ENCODE measurements around the gene UST.

Gene UST

GRCh38 chr6:148836751-148837150, 89.9 kb downstream of the UST start:
- Histone ChIP-seq H3K36me3 (no peaks in the 10 kb centered on the region), H3K27me3 (0 out of 2 replicates have a peak, but pooled peaks cover 3% of the 10 kb centered on the region), H3K4me1 (no peaks in the 10 kb centered on the region), H3K9me3 (no peaks in the 10 kb centered on the region), H3K4me3 (ENCODE audit: low read depth, low read length) (no peak overlapping the region)
- no peak for DNase-seq
- TF ChIP-seq CTCF (IDR thresholded peaks at IDR 0.05; ENCODE audit: low read depth, low read length), result no peak

GRCh38 chr6:148837941-148838340, 91.1 kb downstream of the UST start:
- no peaks in the 10 kb centered on the region for H3K4me1 ChIP-seq
- DNase-seq, result no peak
- no peak for TF ChIP-seq CTCF (IDR thresholded peaks at IDR 0.05; ENCODE audit: low read depth, low read length)

GRCh38 chr6:148839044-148839443, 92.2 kb downstream of the UST start:
- no peaks in the 10 kb centered on the region for H3K4me1 ChIP-seq
- TF ChIP-seq CTCF (IDR thresholded peaks at IDR 0.05; ENCODE audit: low read depth, low read length), result no peak
- no peak overlapping the region for H3K4me3 ChIP-seq (ENCODE audit: low read depth, low read length)
- no peaks in the 10 kb centered on the region for H3K9me3 ChIP-seq
- H3K36me3 ChIP-seq, result no peaks in the 10 kb centered on the region
- no peaks in the 10 kb centered on the region for H3K27me3 ChIP-seq
- no peak for DNase-seq

More at GRCh38 chr6:148837941-148838340, 91.1 kb downstream of the UST start:
- Histone ChIP-seq H3K4me3 (ENCODE audit: low read depth, low read length) (no peak overlapping the region), H3K36me3 (no peaks in the 10 kb centered on the region), H3K27me3 (0 out of 2 replicates have a peak, but pooled peaks cover 3% of the 10 kb centered on the region), H3K9me3 (no peaks in the 10 kb centered on the region)

- no peak for DNase-seq
- H3K9me3 ChIP-seq, result no peaks in the 10 kb centered on the region
- no peaks in the 10 kb centered on the region for H3K27me3 ChIP-seq
- no peaks in the 10 kb centered on the region for H3K4me1 ChIP-seq
- no peak for TF ChIP-seq CTCF (IDR thresholded peaks at IDR 0.05; ENCODE audit: low read depth, low read length)
- no peak overlapping the region for H3K4me3 ChIP-seq (ENCODE audit: low read depth, low read length)
- no peaks in the 10 kb centered on the region for H3K36me3 ChIP-seq
These were observed 93.4 kb downstream of the UST start for GRCh38 chr6:148840256-148840655.

GRCh38 chr6:148842296-148843019, 95.6 kb downstream of the UST start:
- no peaks in the 10 kb centered on the region for H3K36me3 ChIP-seq
- H3K4me1 ChIP-seq, result no peaks in the 10 kb centered on the region
- no peak for TF ChIP-seq CTCF (IDR thresholded peaks at IDR 0.05; ENCODE audit: low read depth, low read length)
- DNase-seq, result no peak
- H3K4me3 ChIP-seq (ENCODE audit: low read depth, low read length), result no peak overlapping the region
- no peaks in the 10 kb centered on the region for H3K9me3 ChIP-seq
- no peaks in the 10 kb centered on the region for H3K27me3 ChIP-seq

GRCh38 chr6:148845464-148845863, 98.6 kb downstream of the UST start:
- H3K4me3 ChIP-seq (ENCODE audit: low read depth, low read length), result no peak overlapping the region
- no peaks in the 10 kb centered on the region for H3K9me3 ChIP-seq
- no peak for TF ChIP-seq CTCF (IDR thresholded peaks at IDR 0.05; ENCODE audit: low read depth, low read length)
- no peaks in the 10 kb centered on the region for H3K36me3 ChIP-seq
- H3K4me1 ChIP-seq, result no peaks in the 10 kb centered on the region
- no peaks in the 10 kb centered on the region for H3K27me3 ChIP-seq
- no peak for DNase-seq

Data from BE2C (cell line).